GM21390 (cell line): ENCODE results near the gene LRRC73.
"Not testable (repeated sequence)": the region's sequence is repeated elsewhere in the genome, so short reads cannot be mapped to it uniquely, and the experiment has no call there.

Source experiments
- ATAC-seq: cut with Tn5 transposase; IDR thresholded peaks from one replicate; pipeline ENCODE4 v1.9.1; 2021; ENCODE audit not compliant: unreplicated experiment

LRRC73 gene

DNA sequence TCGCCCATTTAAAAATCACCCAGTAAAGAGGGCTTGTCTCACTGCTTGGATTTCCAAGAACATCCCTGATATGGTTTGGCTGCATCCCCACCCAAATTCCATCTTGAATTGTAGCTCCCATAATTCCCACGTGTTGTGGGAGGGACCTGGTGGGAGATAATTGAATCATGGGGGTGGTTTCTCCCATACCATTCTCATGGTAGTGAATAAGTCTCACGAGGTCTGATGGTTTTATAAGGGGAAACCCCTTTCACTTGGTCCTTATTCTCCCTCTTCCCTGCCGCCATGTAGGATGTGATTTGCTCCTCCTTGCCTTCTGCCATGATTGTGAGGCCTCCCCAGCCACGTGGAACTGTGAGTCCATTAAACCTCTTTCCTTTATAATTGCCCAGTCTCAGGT, 42.9 kb downstream of the LRRC73 start:
- ATAC-seq, result not testable (repeated sequence)

DNA sequence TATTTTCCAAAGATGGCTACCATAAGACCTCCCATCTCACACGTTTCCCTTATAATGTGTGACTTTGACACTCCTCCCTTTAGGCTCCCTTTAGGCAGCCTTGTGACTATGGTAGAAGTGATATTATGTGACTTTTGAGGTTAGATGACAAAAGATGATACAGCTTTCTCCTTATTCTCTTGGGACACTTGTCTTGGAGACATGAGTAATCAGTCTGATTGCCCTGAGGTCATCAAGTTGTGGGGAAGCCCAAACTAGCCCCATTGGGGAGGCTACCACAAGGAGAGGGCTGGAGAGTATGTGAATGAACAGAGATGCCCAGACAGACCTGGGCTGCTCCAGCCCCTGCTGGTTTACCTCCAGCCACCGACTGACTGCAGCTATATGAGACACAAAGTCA, 44.2 kb downstream of the LRRC73 start:
- no peak for ATAC-seq

DNA sequence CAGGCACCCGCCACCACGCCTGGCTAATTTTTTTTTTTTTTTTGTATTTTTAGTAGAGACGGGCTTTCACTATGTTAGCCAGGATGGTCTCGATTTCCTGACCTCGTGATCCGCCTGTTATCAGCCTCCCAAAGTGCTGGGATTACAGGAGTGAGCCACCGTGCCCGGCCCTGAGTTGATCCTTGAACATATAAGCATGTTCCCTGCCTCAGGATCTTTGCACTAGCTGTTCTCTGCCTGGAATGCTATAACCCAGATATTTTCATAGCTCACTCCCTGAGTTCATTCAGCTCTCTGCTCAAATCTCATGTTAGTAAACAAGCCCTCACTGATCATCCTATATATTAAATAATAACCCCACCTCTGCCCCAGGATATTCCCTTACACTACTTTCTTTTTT, 45.8 kb downstream of the LRRC73 start:
- no peak for ATAC-seq

DNA sequence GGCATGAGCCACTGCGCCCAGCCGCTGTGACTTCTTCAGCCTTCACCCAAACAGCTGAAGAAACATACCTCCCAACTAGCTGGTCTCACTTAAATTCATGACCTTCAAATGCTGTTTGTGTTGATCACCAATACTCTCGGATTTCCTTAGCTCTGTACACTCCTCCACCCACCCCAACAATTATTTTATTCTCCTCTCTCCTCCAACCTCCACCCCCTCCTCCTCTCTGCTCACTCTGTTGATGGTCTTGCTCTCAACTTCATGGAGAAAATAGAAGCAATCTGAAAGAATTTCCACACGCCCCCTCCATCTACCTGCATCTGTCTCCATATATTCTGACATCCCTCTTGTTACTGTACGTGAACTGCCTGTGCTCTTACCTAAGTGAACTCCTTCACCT, 48.2 kb downstream of the LRRC73 start:
- ATAC-seq, result no peak

DNA sequence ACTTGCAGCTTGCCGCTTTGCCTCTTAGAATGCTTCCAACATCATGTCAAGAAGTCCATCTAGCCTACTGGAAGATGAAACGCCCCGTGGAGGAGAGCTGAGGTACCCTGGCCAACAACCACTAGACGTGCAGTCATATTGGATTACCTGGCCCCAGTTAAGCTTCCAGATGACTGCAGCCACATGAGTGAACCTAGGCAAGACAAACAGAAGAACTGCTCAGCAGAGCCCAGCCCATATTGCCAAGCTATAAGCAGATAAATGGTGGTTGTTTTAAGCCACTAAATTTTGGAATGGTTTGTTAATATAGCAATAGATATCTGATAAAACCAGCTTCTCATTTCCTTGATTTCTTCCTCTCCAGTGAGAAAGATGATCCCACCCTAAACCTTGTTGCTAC, 50.1 kb downstream of the LRRC73 start:
- no peak for ATAC-seq

DNA sequence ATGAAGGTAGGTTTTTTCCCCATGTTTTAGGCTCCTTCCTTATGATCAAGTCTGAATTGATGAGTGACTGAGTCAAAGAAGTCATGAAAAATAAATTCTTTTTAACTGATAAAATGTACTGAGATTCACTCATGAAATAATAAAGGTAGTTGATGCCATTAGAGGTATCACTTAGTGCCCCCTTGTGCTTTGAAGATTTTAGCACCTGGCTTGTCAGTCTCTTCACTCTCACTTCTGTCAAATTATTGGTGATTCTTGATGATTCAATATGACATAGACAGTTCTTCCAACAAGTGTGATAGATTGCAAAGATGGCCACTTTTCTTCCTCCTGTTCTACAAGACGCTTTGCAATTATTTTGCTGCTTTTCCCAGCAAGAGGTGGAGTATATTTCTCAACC, 50.6 kb downstream of the LRRC73 start:
- ATAC-seq, result no peak

DNA sequence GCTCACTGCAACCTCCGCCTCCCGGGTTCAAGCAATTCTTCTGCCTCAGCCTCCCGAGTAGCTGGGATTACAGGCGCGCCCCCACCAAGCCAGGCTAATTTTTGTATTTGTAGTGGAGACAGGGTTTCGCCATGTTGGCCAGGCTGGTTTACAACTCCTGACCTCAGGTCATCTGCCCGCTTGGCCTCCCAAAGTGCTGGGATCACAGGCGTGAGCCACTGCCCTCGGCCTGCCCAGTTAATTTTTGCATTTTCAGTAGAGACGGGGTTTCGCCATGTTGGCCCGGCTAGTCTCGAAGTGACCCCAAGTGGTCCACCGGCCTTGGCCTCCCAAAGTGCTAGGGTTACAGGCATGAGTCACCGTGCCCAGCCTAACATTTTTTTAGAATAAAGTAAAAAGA, 52.0 kb downstream of the LRRC73 start:
- ATAC-seq, result not testable (repeated sequence)

DNA sequence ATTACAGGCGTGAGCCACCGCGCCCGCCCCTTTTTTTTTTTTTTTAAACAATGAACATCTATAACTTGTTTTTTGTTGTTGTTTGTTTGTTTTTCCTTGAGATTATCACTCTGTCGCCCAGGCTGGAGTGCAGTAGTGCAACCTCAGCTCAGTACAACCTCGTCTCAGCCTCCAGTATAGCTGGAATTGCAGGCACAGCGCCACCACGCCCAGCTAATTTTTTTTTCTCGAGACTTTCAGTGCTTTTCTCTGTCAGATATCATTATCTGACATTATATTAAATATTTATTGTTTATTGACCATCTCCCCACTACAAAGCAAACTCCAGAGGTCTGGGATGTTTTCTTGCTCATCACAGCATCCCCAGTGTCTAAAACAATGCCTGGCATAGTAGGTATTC, 52.5 kb downstream of the LRRC73 start:
- ATAC-seq, result no peak
